Ishikawa (cell line): ENCODE measurements around the gene RIN3.

Experiments
- CEBPB ChIP-seq: IDR thresholded peaks from 2 replicates; pipeline ENCODE4 v1.6.1; 2012
- CREB1 ChIP-seq: IDR thresholded peaks from 2 replicates; pipeline ENCODE4 v1.6.1; 2012; ENCODE audit warnings: low read depth
- EGR1 ChIP-seq: IDR thresholded peaks from 2 replicates; pipeline ENCODE4 v1.6.1; 2012
- EP300 ChIP-seq: IDR thresholded peaks from 2 replicates; pipeline ENCODE4 v1.6.1; 2012; ENCODE audit warnings: borderline replicate concordance
- FOXM1 ChIP-seq: IDR thresholded peaks from 2 replicates; pipeline ENCODE4 v1.6.1; 2012; ENCODE audit warnings: low read depth, borderline replicate concordance
- MAX ChIP-seq: IDR thresholded peaks from 2 replicates; pipeline ENCODE4 v1.6.1; 2012
- NFIC ChIP-seq: IDR thresholded peaks from 2 replicates; pipeline ENCODE4 v1.6.1; 2012
- RAD21 ChIP-seq: IDR thresholded peaks from 2 replicates; pipeline ENCODE4 v1.6.1; 2012; ENCODE audit warnings: low read depth
- REST ChIP-seq: IDR thresholded peaks from 2 replicates; pipeline ENCODE4 v1.6.1; 2012; ENCODE audit warnings: low read depth, mild to moderate bottlenecking
- TAF1 ChIP-seq: IDR thresholded peaks from 2 replicates; pipeline ENCODE4 v1.6.1; 2012; ENCODE audit warnings: low read depth, mild to moderate bottlenecking
- TCF12 ChIP-seq: IDR thresholded peaks from 2 replicates; pipeline ENCODE4 v1.6.1; 2012; ENCODE audit warnings: low read depth
- TEAD4 ChIP-seq: IDR thresholded peaks from 2 replicates; pipeline ENCODE4 v1.6.1; 2012
- USF1 ChIP-seq: IDR thresholded peaks from 2 replicates; pipeline ENCODE4 v1.6.1; 2012
- YY1 ChIP-seq: IDR thresholded peaks from 2 replicates; pipeline ENCODE4 v1.6.1; 2012; ENCODE audit warnings: low read depth
- ZBTB7A ChIP-seq: IDR thresholded peaks from 2 replicates; pipeline ENCODE4 v1.6.1; 2012; ENCODE audit warnings: low read depth

The RIN3 gene

GRCh38 chr14:92556863-92557543 is 43.4 kb downstream of the RIN3 start:
- TF ChIP-seq REST = no peak
- TF ChIP-seq EP300 = no peak
- no peak for TF ChIP-seq TEAD4
- no peak for TF ChIP-seq NFIC
- TF ChIP-seq CEBPB = no peak
- TF ChIP-seq YY1 = no peak
- no peak for TF ChIP-seq TCF12
- no peak for TF ChIP-seq MAX
- no peak for TF ChIP-seq USF1
- no peak for TF ChIP-seq CREB1
- TF ChIP-seq TAF1 = no peak
- no peak for TF ChIP-seq RAD21
- TF ChIP-seq EGR1 = no peak
- TF ChIP-seq ZBTB7A = no peak
- TF ChIP-seq FOXM1 = no peak

- TF ChIP-seq NFIC (no peak), TEAD4 (no peak), EGR1 (no peak), FOXM1 (no peak), RAD21 (no peak), CEBPB (no peak), REST (no peak), EP300 (no peak), TCF12 (no peak), USF1 (no peak), CREB1 (no peak), ZBTB7A (no peak), TAF1 (no peak), MAX (no peak), YY1 (no peak)
Measured at GRCh38 chr14:92557544-92557912, 43.9 kb downstream of the RIN3 start.

GRCh38 chr14:92558319-92558718 is 44.7 kb downstream of the RIN3 start:
- TF ChIP-seq YY1 (no peak), TCF12 (no peak), EP300 (no peak), MAX (no peak), USF1 (no peak), TAF1 (no peak), NFIC (no peak), CREB1 (no peak), TEAD4 (no peak), REST (no peak), ZBTB7A (no peak), RAD21 (no peak), CEBPB (no peak), EGR1 (no peak), FOXM1 (no peak)

GRCh38 chr14:92559486-92559885 is 45.9 kb downstream of the RIN3 start:
- TF ChIP-seq ZBTB7A (no peak), CEBPB (no peak), TEAD4 (no peak), REST (no peak), USF1 (no peak), MAX (no peak)
